DOHH2 (cell line): ENCODE data around the gene MAP3K1.
"Not testable (repeated sequence)": the region's sequence is repeated elsewhere in the genome, so short reads cannot be mapped to it uniquely, and the experiment has no call there.

Experiments used
- H3F3A ChIP-seq: fragments of 200-600 bp; sonication (generic), shearing (Covaris generic); 2 replicates; pipeline ENCODE4 v1.6.0; 2016; ENCODE audit warnings: antibody characterized with exemption, mild to moderate bottlenecking; ENCODE audit not compliant: control insufficient read depth, insufficient read depth
- H3K27ac ChIP-seq: fragments of 200-600 bp; sonication (generic); 2 replicates; pipeline ENCODE4 v1.5.1; 2014; ENCODE audit warnings: low read depth, mild to moderate bottlenecking, low read length, moderate library complexity
- H3K27me3 ChIP-seq: fragments of 200-600 bp; sonication (generic); 2 replicates; pipeline ENCODE4 v1.6.1; 2014; ENCODE audit warnings: mild to moderate bottlenecking, low read length, mixed read lengths; ENCODE audit not compliant: control insufficient read depth
- H3K36me3 ChIP-seq: fragments of 200-600 bp; sonication (generic); 2 replicates; pipeline ENCODE4 v1.6.1; 2014; ENCODE audit warnings: mild to moderate bottlenecking, low read length, moderate library complexity, mixed read lengths; ENCODE audit not compliant: control insufficient read depth
- H3K4me1 ChIP-seq: fragments of 200-600 bp; sonication (generic); 2 replicates; pipeline ENCODE4 v1.6.1; 2014; ENCODE audit warnings: mild to moderate bottlenecking, low read length, mixed read lengths; ENCODE audit not compliant: control insufficient read depth
- H3K4me2 ChIP-seq: fragments of 200-600 bp; sonication (generic); 2 replicates; pipeline ENCODE4 v1.6.0; 2014; ENCODE audit warnings: mild to moderate bottlenecking, low read length, moderate library complexity
- H3K4me3 ChIP-seq: fragments of 200-600 bp; sonication (generic); 2 replicates; pipeline ENCODE4 v1.5.1; 2014; ENCODE audit warnings: mild to moderate bottlenecking, low read length, mixed read lengths
- H3K79me2 ChIP-seq: fragments of 200-600 bp; sonication (generic); 2 replicates; pipeline ENCODE4 v1.6.1; 2014; ENCODE audit warnings: mild to moderate bottlenecking, low read length, mixed read lengths; ENCODE audit not compliant: control insufficient read depth
- H3K9me2 ChIP-seq: fragments of 200-600 bp; sonication (generic); replicated peaks from 2 replicates; pipeline ENCODE4 v1.6.1; 2014; ENCODE audit warnings: mild to moderate bottlenecking, low read length, mixed read lengths; ENCODE audit not compliant: control insufficient read depth
- H3K9me3 ChIP-seq: fragments of 200-600 bp; sonication (generic); 2 replicates; pipeline ENCODE4 v1.6.1; 2014; ENCODE audit warnings: antibody characterized with exemption, low read length, mixed read lengths; ENCODE audit not compliant: control insufficient read depth, insufficient read depth
- H4K20me1 ChIP-seq: fragments of 200-600 bp; sonication (generic); 2 replicates; pipeline ENCODE4 v1.6.0; 2014; ENCODE audit warnings: low read depth, mild to moderate bottlenecking, antibody characterized with exemption, low read length, moderate library complexity; ENCODE audit not compliant: control insufficient read depth, insufficient read depth
- EZH2phosphoT487 ChIP-seq: fragments of 200-600 bp; sonication (generic); IDR thresholded peaks from 2 replicates; pipeline ENCODE4 v1.6.1; 2017; ENCODE audit warnings: borderline replicate concordance, mild to moderate bottlenecking, antibody characterized with exemption, low read length, moderate library complexity, mixed read lengths
- TF ChIP-seq, protein P1 (sequence below): fragments of 200-600 bp; sonication (generic); IDR thresholded peaks from one replicate; pipeline ENCODE4 v1.5.1; 2014; ENCODE audit warnings: antibody characterized with exemption, mild to moderate bottlenecking, low read depth, low read length; ENCODE audit not compliant: poor library complexity, severe bottlenecking

Gene MAP3K1

DNA sequence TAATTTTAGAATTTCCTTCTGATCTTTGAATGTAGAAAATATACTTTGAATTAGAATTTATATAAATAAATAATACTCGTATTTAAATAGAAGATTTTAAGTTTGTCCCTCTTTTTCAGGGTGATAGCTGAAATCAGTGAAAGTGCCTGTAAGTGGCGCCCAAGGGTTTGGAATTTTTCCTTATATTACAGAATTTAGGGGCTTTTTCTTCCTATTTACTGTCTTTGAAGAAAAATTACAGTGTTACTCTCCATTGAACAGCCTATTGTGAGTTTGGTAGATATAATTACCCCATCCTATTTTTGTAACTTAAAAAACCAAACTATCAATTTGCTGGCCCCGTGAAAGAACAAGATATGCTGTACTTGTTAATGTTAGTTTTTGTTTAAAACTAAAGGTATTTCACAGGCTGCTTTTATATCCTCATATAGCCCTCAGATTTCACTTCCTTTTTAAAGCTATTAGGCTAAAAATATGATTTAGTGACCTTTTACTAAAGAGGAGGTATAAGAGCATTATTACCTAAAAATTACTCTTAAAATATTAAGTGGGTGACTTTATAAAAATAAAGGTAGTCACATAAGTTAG is 3.2 kb downstream of the MAP3K1 start:
- peak overlapping the region; percentile 88 for H3K4me3 ChIP-seq
- peaks cover 88% of the 10 kb centered on the region for H3K79me2 ChIP-seq
- no peaks in the 10 kb centered on the region for H3K27me3 ChIP-seq
- TF ChIP-seq EZH2phosphoT487 = no peak
- TF ChIP-seq, protein P1, sequence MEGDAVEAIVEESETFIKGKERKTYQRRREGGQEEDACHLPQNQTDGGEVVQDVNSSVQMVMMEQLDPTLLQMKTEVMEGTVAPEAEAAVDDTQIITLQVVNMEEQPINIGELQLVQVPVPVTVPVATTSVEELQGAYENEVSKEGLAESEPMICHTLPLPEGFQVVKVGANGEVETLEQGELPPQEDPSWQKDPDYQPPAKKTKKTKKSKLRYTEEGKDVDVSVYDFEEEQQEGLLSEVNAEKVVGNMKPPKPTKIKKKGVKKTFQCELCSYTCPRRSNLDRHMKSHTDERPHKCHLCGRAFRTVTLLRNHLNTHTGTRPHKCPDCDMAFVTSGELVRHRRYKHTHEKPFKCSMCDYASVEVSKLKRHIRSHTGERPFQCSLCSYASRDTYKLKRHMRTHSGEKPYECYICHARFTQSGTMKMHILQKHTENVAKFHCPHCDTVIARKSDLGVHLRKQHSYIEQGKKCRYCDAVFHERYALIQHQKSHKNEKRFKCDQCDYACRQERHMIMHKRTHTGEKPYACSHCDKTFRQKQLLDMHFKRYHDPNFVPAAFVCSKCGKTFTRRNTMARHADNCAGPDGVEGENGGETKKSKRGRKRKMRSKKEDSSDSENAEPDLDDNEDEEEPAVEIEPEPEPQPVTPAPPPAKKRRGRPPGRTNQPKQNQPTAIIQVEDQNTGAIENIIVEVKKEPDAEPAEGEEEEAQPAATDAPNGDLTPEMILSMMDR = peak; percentile 45
- H3K4me1 ChIP-seq = peaks cover 48% of the 10 kb centered on the region
- peak overlapping the region; percentile 93 for H3K4me2 ChIP-seq
- H3F3A ChIP-seq = peaks cover 9% of the 10 kb centered on the region; the same call in 1 of the 2 replicates
- peaks cover 6% of the 10 kb centered on the region for H4K20me1 ChIP-seq
- H3K36me3 ChIP-seq = peaks cover 11% of the 10 kb centered on the region
- H3K9me3 ChIP-seq = no peaks in the 10 kb centered on the region
- no peaks in the 10 kb centered on the region for H3K9me2 ChIP-seq
- peak overlapping the region; percentile 82 for H3K27ac ChIP-seq

DNA sequence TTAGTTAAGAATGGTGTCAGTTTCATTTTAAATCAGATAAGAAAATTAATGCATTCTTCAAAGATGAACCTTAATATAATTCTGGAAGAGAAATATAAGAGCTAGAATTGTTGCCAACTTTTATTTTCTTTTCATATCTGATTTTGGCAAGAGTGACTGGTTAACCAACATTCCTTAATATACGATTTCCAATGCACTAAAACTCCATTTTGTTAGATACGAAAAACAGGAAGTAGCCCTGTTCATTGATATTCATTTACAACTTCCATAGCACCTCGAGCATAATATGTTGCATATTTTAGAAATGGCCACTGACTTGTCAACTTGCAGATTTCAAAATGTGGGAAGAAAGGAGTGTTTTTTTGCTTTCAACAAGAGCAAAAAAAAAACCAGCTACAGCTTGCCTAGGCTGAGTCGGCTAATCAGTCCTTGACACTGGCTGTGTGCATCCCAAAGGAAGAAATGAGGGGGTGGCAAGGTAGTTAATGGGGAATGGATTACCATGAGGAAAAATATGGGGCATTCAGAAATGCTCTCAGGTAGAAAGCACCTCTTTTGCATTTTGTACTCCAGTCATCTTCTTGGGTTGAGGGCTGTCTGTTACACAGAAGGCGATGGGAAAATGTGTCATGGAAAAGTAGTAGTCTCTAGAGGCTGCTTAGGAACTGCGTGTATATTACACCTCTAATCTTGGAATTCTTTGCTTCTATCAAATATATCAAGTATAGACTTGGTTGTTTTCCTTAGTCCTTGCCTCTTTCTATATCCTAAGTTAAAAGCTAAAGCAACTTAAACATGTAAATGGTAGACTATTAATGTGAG is 3.9 kb downstream of the MAP3K1 start:
- no peak for TF ChIP-seq EZH2phosphoT487
- TF ChIP-seq, protein P1 = no peak
- no peaks in the 10 kb centered on the region for H3K9me2 ChIP-seq
- no peaks in the 10 kb centered on the region for H3K9me3 ChIP-seq
- H3F3A ChIP-seq = peaks cover 9% of the 10 kb centered on the region; the same call in 1 of the 2 replicates
- H3K36me3 ChIP-seq = peaks cover 11% of the 10 kb centered on the region
- peaks cover 41% of the 10 kb centered on the region for H3K4me1 ChIP-seq
- peak overlapping the region; percentile 93 for H3K4me2 ChIP-seq
- peak overlapping the region; percentile 82 for H3K27ac ChIP-seq
- peak overlapping the region; percentile 88 for H3K4me3 ChIP-seq
- H3K27me3 ChIP-seq = no peaks in the 10 kb centered on the region
- H3K79me2 ChIP-seq = peaks cover 95% of the 10 kb centered on the region
- H4K20me1 ChIP-seq = peaks cover 9% of the 10 kb centered on the region

DNA sequence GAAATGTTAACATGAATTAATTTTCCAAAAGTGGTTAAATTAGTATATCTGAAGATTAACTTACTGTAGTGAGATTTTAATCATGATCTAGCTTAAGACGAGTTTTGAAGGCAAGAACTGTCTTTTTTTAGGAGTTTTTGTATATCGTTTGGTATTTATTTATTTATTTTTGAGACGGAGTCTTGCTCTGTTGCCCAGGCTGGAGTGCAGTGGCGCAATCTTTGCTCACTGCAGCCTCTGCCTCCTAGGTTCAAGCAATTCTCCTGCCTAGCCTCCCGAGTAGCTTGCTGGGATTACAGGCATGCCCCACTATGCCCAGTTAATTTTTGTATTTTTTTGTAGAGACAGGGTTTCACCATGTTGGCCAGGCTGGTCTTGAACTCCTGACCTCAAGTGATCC is 6.5 kb downstream of the MAP3K1 start:
- Histone ChIP-seq H3K79me2 (peaks cover 99% of the 10 kb centered on the region), H4K20me1 (peaks cover 15% of the 10 kb centered on the region), H3K36me3 (peaks cover 11% of the 10 kb centered on the region), H3K4me1 (peaks cover 42% of the 10 kb centered on the region)
- H3K9me2 ChIP-seq, H3F3A ChIP-seq, H3K4me2 ChIP-seq, H3K9me3 ChIP-seq, H3K4me3 ChIP-seq, H3K27me3 ChIP-seq, H3K27ac ChIP-seq: not testable (repeated sequence)

DNA sequence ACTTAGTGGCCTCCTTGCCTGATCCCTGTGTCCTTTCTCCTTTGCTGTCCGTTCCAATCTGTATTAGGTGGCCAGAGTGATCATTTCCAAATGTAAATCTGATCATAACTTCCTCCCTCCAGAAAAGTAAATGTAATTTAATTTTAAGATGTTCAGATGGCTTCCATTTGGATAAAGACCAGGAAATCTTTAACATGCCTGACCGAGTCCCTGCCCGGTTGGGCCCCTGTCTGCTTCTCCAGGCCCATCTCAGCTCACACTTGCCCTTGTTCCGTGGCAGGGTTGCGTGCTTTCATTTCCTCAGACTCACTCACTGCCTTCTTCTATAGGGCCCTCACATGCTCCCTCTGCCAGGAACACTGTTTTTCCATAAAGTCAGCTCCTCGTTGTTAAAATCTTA is 7.6 kb downstream of the MAP3K1 start:
- TF ChIP-seq, protein P1 = no peak
- TF ChIP-seq EZH2phosphoT487 = no peak
- Histone ChIP-seq H3K4me2 (no peak overlapping the region), H3K4me3 (no peak overlapping the region), H3K9me3 (no peaks in the 10 kb centered on the region), H3K4me1 (peaks cover 49% of the 10 kb centered on the region), H3K9me2 (no peaks in the 10 kb centered on the region), H3K27me3 (no peaks in the 10 kb centered on the region), H4K20me1 (peaks cover 18% of the 10 kb centered on the region), H3F3A (peaks cover 7% of the 10 kb centered on the region; the same call in 1 of the 2 replicates), H3K36me3 (peaks cover 11% of the 10 kb centered on the region), H3K27ac (no peak overlapping the region), H3K79me2 (peaks cover 99% of the 10 kb centered on the region)
